ENCODE data around the gene FKBP5. TPM values are rescaled to one million over a fixed set of nuclear protein-coding genes. Genes with fewer than 3 reads are reported as not detected.

The FKBP5 gene
- total and polyA plus RNA-seq, 9 of the 15 experiments (the other 6 are each of a cell fraction or from before 2014, with no cell fraction given) = 32.7 to 151 (median 75.0) TPM

DNA sequence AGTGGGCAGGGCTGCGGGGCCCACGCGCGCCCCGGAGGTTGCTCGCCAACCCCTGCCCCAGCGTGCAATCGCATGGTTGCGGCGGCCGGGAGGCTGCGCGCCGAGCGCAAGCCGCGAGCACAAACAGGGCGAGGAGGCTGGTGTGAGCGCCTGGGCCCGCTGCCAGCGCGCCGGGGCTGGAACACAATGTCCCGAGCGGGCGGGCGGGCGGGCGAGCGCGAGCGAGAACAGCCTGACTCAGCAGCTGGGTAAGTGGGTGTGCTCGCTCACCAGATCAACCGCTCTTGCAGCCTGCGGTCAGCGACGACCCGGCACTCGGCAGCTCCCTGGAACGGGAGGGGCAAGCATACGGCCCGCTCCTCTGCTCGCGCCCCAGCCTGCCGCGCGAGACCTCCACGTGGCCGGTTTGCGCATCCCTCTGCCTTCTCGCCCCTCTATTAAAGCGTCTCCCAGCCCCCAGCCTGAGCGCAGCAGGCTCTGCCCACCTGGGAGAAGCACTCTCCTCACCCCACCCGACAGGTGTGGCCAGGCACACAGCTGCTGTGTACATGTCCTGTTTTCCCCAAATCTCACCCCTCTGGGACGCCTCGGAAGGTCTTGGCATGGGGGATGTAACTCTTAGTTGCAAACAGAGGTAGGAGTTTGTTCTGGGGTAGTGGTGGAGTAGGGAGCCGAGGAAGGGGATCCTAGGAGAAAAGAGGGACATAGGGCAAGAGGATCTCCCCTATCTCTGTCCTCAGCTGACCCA is 39.4 kb upstream of the FKBP5 start (continued):
- TF ChIP-seq, protein P1, sequence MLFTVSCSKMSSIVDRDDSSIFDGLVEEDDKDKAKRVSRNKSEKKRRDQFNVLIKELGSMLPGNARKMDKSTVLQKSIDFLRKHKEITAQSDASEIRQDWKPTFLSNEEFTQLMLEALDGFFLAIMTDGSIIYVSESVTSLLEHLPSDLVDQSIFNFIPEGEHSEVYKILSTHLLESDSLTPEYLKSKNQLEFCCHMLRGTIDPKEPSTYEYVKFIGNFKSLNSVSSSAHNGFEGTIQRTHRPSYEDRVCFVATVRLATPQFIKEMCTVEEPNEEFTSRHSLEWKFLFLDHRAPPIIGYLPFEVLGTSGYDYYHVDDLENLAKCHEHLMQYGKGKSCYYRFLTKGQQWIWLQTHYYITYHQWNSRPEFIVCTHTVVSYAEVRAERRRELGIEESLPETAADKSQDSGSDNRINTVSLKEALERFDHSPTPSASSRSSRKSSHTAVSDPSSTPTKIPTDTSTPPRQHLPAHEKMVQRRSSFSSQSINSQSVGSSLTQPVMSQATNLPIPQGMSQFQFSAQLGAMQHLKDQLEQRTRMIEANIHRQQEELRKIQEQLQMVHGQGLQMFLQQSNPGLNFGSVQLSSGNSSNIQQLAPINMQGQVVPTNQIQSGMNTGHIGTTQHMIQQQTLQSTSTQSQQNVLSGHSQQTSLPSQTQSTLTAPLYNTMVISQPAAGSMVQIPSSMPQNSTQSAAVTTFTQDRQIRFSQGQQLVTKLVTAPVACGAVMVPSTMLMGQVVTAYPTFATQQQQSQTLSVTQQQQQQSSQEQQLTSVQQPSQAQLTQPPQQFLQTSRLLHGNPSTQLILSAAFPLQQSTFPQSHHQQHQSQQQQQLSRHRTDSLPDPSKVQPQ (CRISPR knock-in tag; IDR thresholded peaks at IDR 0.05; ENCODE audit: borderline replicate concordance) = no peak
- TF ChIP-seq KLF13 (tag; IDR thresholded peaks at IDR 0.05; ENCODE audit: borderline replicate concordance, low read depth) (peak; percentile 72; the same call in 1 of the 2 replicates), ETV5 (CRISPR knock-in tag; IDR thresholded peaks at IDR 0.05; ENCODE audit: low read depth) (peak; percentile 69), CEBPG (CRISPR knock-in tag; IDR thresholded peaks at IDR 0.05) (peak; percentile 56; the same call in 1 of the 2 replicates), CEBPG (tag; conservative IDR thresholded peaks at IDR 0.05 in 1 of 2, IDR thresholded peaks at IDR 0.05 in 1 of 2) (no peak), ZNF408 (CRISPR knock-in tag; IDR thresholded peaks at IDR 0.05; ENCODE audit: low read depth) (no peak), XRCC4 (IDR thresholded peaks at IDR 0.05; ENCODE audit: extremely low read depth, insufficient read depth, insufficient read length) (no peak), PTTG1 (tag; IDR thresholded peaks at IDR 0.05; ENCODE audit: low read depth) (no peak), ZBTB8A (IDR thresholded peaks at IDR 0.05; ENCODE audit: partially characterized antibody) (no peak), ZNF133 (CRISPR knock-in tag; IDR thresholded peaks at IDR 0.05) (no peak; the same call in 1 of the 2 replicates), SP2 (IDR thresholded peaks at IDR 0.05; ENCODE audit: extremely low read depth, low read depth, low read length, poor library complexity, severe bottlenecking) (no peak), MAFF (IDR thresholded peaks at IDR 0.05; ENCODE audit: low read length) (peak; percentile 54; the same call in 1 of the 2 replicates), SREBF1 (IDR thresholded peaks at IDR 0.05; ENCODE audit: borderline replicate concordance, low read depth, low read length) (peak; percentile 91; the same call in 1 of the 2 replicates), NCOA1 (IDR thresholded peaks at IDR 0.05; ENCODE audit: low read depth) (no peak), NR1H2 (CRISPR knock-in tag; IDR thresholded peaks at IDR 0.05) (no peak), PML (IDR thresholded peaks at IDR 0.05; ENCODE audit: low read length) (no peak), GATA2 (CRISPR knock-in tag; IDR thresholded peaks at IDR 0.05) (0 out of 2 replicates have a peak, but pooled peaks have one; percentile 34)
- TF ChIP-seq, protein P2, sequence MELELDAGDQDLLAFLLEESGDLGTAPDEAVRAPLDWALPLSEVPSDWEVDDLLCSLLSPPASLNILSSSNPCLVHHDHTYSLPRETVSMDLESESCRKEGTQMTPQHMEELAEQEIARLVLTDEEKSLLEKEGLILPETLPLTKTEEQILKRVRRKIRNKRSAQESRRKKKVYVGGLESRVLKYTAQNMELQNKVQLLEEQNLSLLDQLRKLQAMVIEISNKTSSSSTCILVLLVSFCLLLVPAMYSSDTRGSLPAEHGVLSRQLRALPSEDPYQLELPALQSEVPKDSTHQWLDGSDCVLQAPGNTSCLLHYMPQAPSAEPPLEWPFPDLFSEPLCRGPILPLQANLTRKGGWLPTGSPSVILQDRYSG (tag; conservative IDR thresholded peaks at IDR 0.05; ENCODE audit: low read depth) = peak; percentile 94
- TF ChIP-seq, protein P3, sequence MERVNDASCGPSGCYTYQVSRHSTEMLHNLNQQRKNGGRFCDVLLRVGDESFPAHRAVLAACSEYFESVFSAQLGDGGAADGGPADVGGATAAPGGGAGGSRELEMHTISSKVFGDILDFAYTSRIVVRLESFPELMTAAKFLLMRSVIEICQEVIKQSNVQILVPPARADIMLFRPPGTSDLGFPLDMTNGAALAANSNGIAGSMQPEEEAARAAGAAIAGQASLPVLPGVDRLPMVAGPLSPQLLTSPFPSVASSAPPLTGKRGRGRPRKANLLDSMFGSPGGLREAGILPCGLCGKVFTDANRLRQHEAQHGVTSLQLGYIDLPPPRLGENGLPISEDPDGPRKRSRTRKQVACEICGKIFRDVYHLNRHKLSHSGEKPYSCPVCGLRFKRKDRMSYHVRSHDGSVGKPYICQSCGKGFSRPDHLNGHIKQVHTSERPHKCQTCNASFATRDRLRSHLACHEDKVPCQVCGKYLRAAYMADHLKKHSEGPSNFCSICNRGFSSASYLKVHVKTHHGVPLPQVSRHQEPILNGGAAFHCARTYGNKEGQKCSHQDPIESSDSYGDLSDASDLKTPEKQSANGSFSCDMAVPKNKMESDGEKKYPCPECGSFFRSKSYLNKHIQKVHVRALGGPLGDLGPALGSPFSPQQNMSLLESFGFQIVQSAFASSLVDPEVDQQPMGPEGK (CRISPR knock-in tag; IDR thresholded peaks at IDR 0.05; ENCODE audit: borderline replicate concordance) = no peak
- TF ChIP-seq, protein P4, sequence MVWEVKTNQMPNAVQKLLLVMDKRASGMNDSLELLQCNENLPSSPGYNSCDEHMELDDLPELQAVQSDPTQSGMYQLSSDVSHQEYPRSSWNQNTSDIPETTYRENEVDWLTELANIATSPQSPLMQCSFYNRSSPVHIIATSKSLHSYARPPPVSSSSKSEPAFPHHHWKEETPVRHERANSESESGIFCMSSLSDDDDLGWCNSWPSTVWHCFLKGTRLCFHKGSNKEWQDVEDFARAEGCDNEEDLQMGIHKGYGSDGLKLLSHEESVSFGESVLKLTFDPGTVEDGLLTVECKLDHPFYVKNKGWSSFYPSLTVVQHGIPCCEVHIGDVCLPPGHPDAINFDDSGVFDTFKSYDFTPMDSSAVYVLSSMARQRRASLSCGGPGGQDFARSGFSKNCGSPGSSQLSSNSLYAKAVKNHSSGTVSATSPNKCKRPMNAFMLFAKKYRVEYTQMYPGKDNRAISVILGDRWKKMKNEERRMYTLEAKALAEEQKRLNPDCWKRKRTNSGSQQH (CRISPR knock-in tag; IDR thresholded peaks at IDR 0.05) = peak; percentile 28; the same call in 1 of the 2 replicates
